HL-60 (cell line): ENCODE measurements around the gene NMRK1.

Experiments used
- DNase-seq, 2 experiments: peaks; one replicate each; pipeline ENCODE4 v3.0.0-alpha.2; 2010 to 2020; ENCODE audit warnings: low read depth in 1 of 2, low spot score in 1 of 2
- H3K27ac ChIP-seq: fragments of 250-450 bp; sonication (Bioruptor Pico); replicated peaks from 2 replicates; pipeline ENCODE4 v1.5.1; 2020; ENCODE audit warnings: mild to moderate bottlenecking, moderate library complexity
- H3K27me3 ChIP-seq: fragments of 250-450 bp; sonication (Bioruptor Pico); 2 replicates; pipeline ENCODE4 v1.5.1; 2021; ENCODE audit warnings: mild to moderate bottlenecking, moderate library complexity; ENCODE audit not compliant: insufficient read depth, poor library complexity, severe bottlenecking
- H3K4me3 ChIP-seq: replicated peaks from 2 replicates; pipeline ENCODE4 v1.5.1; 2011; ENCODE audit warnings: mild to moderate bottlenecking, control low read depth, low read length; ENCODE audit not compliant: insufficient read depth
- CTCF ChIP-seq: IDR thresholded peaks from one replicate; pipeline ENCODE4 v1.5.1; 2011; ENCODE audit warnings: low read length, control low read depth, inconsistent platforms; ENCODE audit not compliant: insufficient read depth
- GABPA ChIP-seq: IDR thresholded peaks from 2 replicates; pipeline ENCODE4 v1.6.1; 2012; ENCODE audit warnings: low read depth
- POLR2AphosphoS5 ChIP-seq: IDR thresholded peaks from 2 replicates; pipeline ENCODE4 v1.6.1; 2012; ENCODE audit warnings: low read depth
- SPI1 ChIP-seq: IDR thresholded peaks from 2 replicates; pipeline ENCODE4 v1.6.1; 2012; ENCODE audit warnings: low read depth, mild to moderate bottlenecking, borderline replicate concordance
- TF ChIP-seq, protein P1 (sequence below): IDR thresholded peaks from 2 replicates; pipeline ENCODE4 v1.6.1; 2012; ENCODE audit warnings: low read depth; ENCODE audit not compliant: insufficient replicate concordance

NMRK1 gene

GRCh38 chr9:75096796-75097195 lies 8.8 kb upstream of the NMRK1 start:
- Histone ChIP-seq H3K27ac (no peak overlapping the region), H3K27me3 (no peaks in the 10 kb centered on the region), H3K4me3 (no peak overlapping the region)
- DNase-seq, result no peak
- no peak for TF ChIP-seq GABPA
- TF ChIP-seq, protein P1, sequence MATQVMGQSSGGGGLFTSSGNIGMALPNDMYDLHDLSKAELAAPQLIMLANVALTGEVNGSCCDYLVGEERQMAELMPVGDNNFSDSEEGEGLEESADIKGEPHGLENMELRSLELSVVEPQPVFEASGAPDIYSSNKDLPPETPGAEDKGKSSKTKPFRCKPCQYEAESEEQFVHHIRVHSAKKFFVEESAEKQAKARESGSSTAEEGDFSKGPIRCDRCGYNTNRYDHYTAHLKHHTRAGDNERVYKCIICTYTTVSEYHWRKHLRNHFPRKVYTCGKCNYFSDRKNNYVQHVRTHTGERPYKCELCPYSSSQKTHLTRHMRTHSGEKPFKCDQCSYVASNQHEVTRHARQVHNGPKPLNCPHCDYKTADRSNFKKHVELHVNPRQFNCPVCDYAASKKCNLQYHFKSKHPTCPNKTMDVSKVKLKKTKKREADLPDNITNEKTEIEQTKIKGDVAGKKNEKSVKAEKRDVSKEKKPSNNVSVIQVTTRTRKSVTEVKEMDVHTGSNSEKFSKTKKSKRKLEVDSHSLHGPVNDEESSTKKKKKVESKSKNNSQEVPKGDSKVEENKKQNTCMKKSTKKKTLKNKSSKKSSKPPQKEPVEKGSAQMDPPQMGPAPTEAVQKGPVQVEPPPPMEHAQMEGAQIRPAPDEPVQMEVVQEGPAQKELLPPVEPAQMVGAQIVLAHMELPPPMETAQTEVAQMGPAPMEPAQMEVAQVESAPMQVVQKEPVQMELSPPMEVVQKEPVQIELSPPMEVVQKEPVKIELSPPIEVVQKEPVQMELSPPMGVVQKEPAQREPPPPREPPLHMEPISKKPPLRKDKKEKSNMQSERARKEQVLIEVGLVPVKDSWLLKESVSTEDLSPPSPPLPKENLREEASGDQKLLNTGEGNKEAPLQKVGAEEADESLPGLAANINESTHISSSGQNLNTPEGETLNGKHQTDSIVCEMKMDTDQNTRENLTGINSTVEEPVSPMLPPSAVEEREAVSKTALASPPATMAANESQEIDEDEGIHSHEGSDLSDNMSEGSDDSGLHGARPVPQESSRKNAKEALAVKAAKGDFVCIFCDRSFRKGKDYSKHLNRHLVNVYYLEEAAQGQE, result no peak
- no peak for TF ChIP-seq SPI1
- TF ChIP-seq POLR2AphosphoS5, result no peak
- no peak for TF ChIP-seq CTCF

DNA sequence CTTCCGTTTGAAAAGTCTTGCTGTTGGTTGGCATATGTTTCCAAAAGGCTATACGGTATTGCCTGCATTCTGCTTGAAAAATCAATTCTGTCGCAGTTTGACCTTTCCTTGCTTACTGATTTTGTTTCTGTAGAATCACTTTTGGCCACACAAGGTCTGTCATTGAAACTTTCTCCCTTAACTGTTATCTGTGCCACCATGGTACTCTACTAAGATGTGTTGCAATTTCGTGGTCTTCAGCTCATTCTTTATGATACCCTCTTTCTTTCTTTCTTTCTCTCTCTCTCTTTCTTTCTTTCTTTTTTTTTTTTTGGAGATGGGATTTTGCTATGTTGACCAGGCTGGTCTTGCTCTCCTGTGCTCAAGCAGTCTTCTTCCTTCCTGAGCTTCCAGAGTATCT lies 4.8 kb upstream of the NMRK1 start:
- no peaks in the 10 kb centered on the region for H3K27me3 ChIP-seq
- DNase-seq, result no peak
- no peak for TF ChIP-seq GABPA
- TF ChIP-seq CTCF, result no peak
- TF ChIP-seq, protein P1, result no peak
- no peak for TF ChIP-seq SPI1
- H3K4me3 ChIP-seq, result no peak overlapping the region
- H3K27ac ChIP-seq, result no peak overlapping the region

DNA sequence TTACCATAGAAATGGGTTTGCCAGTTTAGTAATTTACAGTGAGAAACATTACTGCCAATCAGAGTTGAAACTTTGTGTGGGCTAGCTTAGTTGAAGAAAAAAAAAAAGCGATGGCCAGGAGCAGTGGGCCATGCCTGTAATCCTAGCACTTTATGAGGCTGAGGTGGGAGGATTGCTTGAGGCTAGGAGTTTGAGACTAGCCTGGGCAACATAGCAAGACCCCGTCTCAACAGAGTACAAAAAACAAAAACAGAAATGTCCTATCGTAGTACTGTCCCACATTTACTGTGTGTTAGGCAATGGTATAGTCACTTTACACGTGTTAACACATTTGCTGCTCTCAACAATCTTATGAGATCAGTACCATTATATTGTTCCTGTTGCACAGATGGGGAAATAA lies 2.6 kb upstream of the NMRK1 start:
- no peak overlapping the region for H3K27ac ChIP-seq
- H3K4me3 ChIP-seq, result no peak overlapping the region
- TF ChIP-seq CTCF (no peak), POLR2AphosphoS5 (no peak), SPI1 (no peak), GABPA (no peak)
- TF ChIP-seq, protein P1, result no peak
- no peaks in the 10 kb centered on the region for H3K27me3 ChIP-seq
- no peak for DNase-seq
